Central memory CD8-positive, alpha-beta T cell (primary cell): ENCODE measurements around the gene TRHDE.
"Not testable (repeated sequence)": the region's sequence is repeated elsewhere in the genome, so short reads cannot be mapped to it uniquely, and the experiment has no call there.

Experiments used
- ATAC-seq: fragments of 150-1000 bp; cut with Tn5 transposase; replicated peaks from 2 replicates; pipeline ENCODE4 v1.10.0; 2022; ENCODE audit warnings: mild to moderate bottlenecking, moderate FRiP score, moderate number of reproducible peaks; ENCODE audit not compliant: poor library complexity, severe bottlenecking; ENCODE audit errors: extremely low read depth
- DNase-seq, 2 donors: peaks; one replicate each; pipeline ENCODE4 v3.0.0; 2021; ENCODE audit warnings: low spot score in 2 of 2
- H3K27ac Mint-ChIP-seq: one replicate; pipeline ENCODE4 v1.8.0; 2022; ENCODE audit warnings: low read depth, mild to moderate bottlenecking, moderate library complexity, mixed read lengths
- H3K27me3 Mint-ChIP-seq: one replicate; pipeline ENCODE4 v1.8.0; 2022; ENCODE audit warnings: mixed read lengths
- H3K36me3 Mint-ChIP-seq: one replicate; pipeline ENCODE4 v1.8.0; 2022; ENCODE audit warnings: mild to moderate bottlenecking, moderate library complexity, mixed read lengths; ENCODE audit not compliant: insufficient read depth
- H3K4me1 Mint-ChIP-seq: one replicate; pipeline ENCODE4 v1.8.0; 2022; ENCODE audit warnings: mixed read lengths
- H3K4me3 Mint-ChIP-seq: one replicate; pipeline ENCODE4 v1.8.0; 2022; ENCODE audit warnings: mild to moderate bottlenecking, moderate library complexity, mixed read lengths
- H3K9me3 Mint-ChIP-seq: one replicate; pipeline ENCODE4 v1.8.0; 2022; ENCODE audit warnings: mixed read lengths

The TRHDE gene

DNA sequence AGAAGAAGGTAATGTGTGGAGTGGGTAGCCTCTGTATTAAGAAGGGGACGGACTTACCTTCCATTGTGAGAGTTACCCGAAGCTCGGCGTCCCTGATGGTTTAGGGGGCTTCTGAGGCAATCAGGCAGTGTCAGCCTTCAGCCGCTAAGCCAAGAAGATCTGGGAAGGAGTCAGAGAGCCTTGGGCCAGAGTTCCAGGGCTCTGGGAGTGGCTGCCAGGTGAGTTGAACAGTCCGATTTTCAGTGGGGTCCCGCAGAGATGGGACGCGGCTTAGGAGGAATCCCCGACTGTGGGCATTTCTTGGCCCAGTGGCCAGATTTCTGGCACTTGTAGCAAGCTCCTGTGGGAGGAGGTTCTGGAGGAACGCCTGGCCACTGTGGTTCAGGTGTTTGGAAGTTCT lies 439.9 kb downstream of the TRHDE start:
- H3K9me3 Mint-ChIP-seq = peaks cover 20% of the 10 kb centered on the region
- ATAC-seq, H3K4me1 Mint-ChIP-seq, H3K4me3 Mint-ChIP-seq, H3K36me3 Mint-ChIP-seq, H3K27ac Mint-ChIP-seq, H3K27me3 Mint-ChIP-seq, DNase-seq: not testable (repeated sequence)

DNA sequence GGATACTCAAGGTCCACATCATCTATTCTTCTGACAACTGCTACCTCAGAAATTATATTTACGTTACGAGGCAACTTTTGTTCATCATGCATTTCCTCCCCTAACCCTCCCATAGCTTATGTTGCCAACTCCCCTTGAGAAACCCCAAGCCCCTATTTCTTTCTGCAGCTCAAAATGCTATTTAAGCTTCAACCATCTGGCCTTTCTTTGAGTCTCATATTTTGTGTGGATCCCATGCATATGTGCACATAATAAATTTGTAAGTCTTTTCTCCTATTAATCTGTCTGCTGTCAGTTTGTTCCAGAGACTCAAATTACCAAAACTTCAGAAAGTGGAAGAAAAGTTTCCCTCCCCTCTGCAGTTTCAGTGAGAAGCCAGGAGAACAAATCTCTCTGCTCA lies 444.1 kb downstream of the TRHDE start:
- H3K9me3 Mint-ChIP-seq = peaks cover 31% of the 10 kb centered on the region
- H3K4me1 Mint-ChIP-seq = no peaks in the 10 kb centered on the region
- no peak overlapping the region for H3K27ac Mint-ChIP-seq
- no peak overlapping the region for H3K4me3 Mint-ChIP-seq
- H3K27me3 Mint-ChIP-seq = no peaks in the 10 kb centered on the region
- H3K36me3 Mint-ChIP-seq = no peaks in the 10 kb centered on the region
- DNase-seq = no peak
- no peak for ATAC-seq

DNA sequence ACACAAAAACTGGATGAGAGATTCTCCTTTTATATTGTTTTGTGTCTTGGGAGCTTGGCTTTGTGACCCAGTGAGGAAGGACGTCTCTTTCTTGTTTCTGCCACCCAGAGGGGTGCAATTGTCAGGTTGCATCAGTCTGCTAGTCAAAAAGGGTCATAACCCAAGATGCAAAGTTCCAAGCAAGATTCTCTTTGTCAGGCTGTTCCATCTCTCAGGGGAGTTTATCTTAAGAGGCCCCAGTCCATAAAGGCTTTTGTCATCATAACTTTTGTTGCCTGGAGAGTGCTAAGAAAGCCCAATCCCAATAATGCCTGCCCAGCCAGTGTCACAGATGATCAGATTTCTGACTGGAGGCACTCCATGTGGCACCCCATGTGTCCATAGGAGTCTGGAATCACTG lies 444.9 kb downstream of the TRHDE start:
- Mint-ChIP-seq H3K4me3 (no peak overlapping the region), H3K4me1 (no peaks in the 10 kb centered on the region), H3K27me3 (no peaks in the 10 kb centered on the region), H3K36me3 (no peaks in the 10 kb centered on the region), H3K9me3 (peaks cover 37% of the 10 kb centered on the region), H3K27ac (no peak overlapping the region)
- DNase-seq (no peak), ATAC-seq (no peak)
